Naive thymus-derived CD8-positive, alpha-beta T cell (primary cell): ENCODE measurements around the gene EDN2. TPM values are rescaled to one million over a fixed set of nuclear protein-coding genes. Genes with fewer than 3 reads are reported as not detected.
A peak's percentile ranks its signal among the peaks of the same experiment; 100 is the strongest.

ENCODE experiments used
- ATAC-seq, 2 donors: fragments of 150-1000 bp; cut with Tn5 transposase in 1 of 2; sonication (Bioruptor Pico), chemical (Tn5 transposase) in 1 of 2; 1 replicate in 1 of 2; 2 replicates in 1 of 2; pipeline ENCODE4 v1.10.0; 2021; ENCODE audit warnings: mild to moderate bottlenecking in 2 of 2, moderate library complexity in 2 of 2
- POLR2A ChIA-PET: fragments of 350-600 bp; sonication (Branson Sonifier 250); formaldehyde crosslinking; loops from one replicate; lab custom pipeline; 2021; ENCODE audit warnings: antibody characterized with exemption; lab: Charles Lee
- DNase-seq, 10 donors: peaks; one replicate each; pipeline versions ENCODE4 v3.0.0 to v3.0.0-alpha.2; 2020 to 2022
- H3K27ac Mint-ChIP-seq, 10 donors: one replicate each; pipeline ENCODE4 v1.8.0; 2020 to 2022; ENCODE audit warnings: mild to moderate bottlenecking in 10 of 10, mixed read lengths in 10 of 10, moderate library complexity in 4 of 10, inconsistent platforms in 1 of 10
- H3K27me3 Mint-ChIP-seq, 5 donors: one replicate each; pipeline ENCODE4 v1.8.0; 2021 to 2022; ENCODE audit warnings: mixed read lengths in 5 of 5
- H3K36me3 Mint-ChIP-seq, 3 donors: one replicate each; pipeline ENCODE4 v1.8.0; 2020 to 2022; ENCODE audit warnings: mixed read lengths in 3 of 3, mild to moderate bottlenecking in 2 of 3, inconsistent platforms in 1 of 3
- H3K4me1 Mint-ChIP-seq, 4 donors: one replicate each; pipeline ENCODE4 v1.8.0; 2021 to 2022; ENCODE audit warnings: mixed read lengths in 4 of 4
- H3K4me3 Mint-ChIP-seq, 10 donors: one replicate each; pipeline ENCODE4 v1.8.0; 2020 to 2022; ENCODE audit warnings: mild to moderate bottlenecking in 10 of 10, mixed read lengths in 10 of 10, moderate library complexity in 6 of 10, inconsistent platforms in 1 of 10
- H3K9me3 Mint-ChIP-seq, 9 donors: one replicate each; pipeline ENCODE4 v1.8.0; 2020 to 2022; ENCODE audit warnings: mixed read lengths in 9 of 9, mild to moderate bottlenecking in 3 of 9, inconsistent platforms in 1 of 9, moderate library complexity in 1 of 9
- polyA plus RNA-seq, 3 donors: library from polyadenylated mRNA; unstranded; fragments of 300-500 nt; fragmentation: Illumina TruSeq; gene quantifications; one replicate each; pipeline ENCODE4 v1.2.3, GENCODE V29; 2021
- total RNA-seq, 8 experiments: library from RNA in 2 of 8; stranded (reverse) in 2 of 8; gene quantifications; one replicate each; pipeline ENCODE4 v1.2.3 and lab custom pipeline; 2021 to 2026

Gene EDN2
- total and polyA plus RNA-seq, 5 experiments from 2014 or later = not detected

GRCh38 chr1:41442697-41443251, 41.7 kb downstream of the EDN2 start:
- Mint-ChIP-seq H3K27me3 (peaks cover 0 to 7% (median 6%) of the 10 kb centered on the region in 5 donors), H3K9me3 (peaks cover 0 to 21% (median 4%) of the 10 kb centered on the region in 9 donors), H3K27ac (no peak overlapping the region), H3K4me3 (no peak overlapping the region), H3K36me3 (peaks cover 0 to 5% (median 2%) of the 10 kb centered on the region in 3 donors), H3K4me1 (no peaks in the 10 kb centered on the region)
- DNase-seq (no peak), ATAC-seq (no peak)
- POLR2A ChIA-PET = no interaction called here

GRCh38 chr1:41440321-41441085, 44.0 kb downstream of the EDN2 start:
- Mint-ChIP-seq H3K9me3 (peaks cover 0 to 19% (median 4%) of the 10 kb centered on the region in 9 donors), H3K4me3 (no peak overlapping the region), H3K27me3 (peaks cover 3 to 16% (median 10%) of the 10 kb centered on the region in 5 donors), H3K4me1 (no peaks in the 10 kb centered on the region), H3K27ac (no peak overlapping the region), H3K36me3 (peaks cover 0 to 5% (median 2%) of the 10 kb centered on the region in 3 donors)
- DNase-seq = no peak
- no peak for ATAC-seq
- POLR2A ChIA-PET = no interaction called here

- POLR2A ChIA-PET = no interaction called here
- peaks cover 10 to 28% (median 16%) of the 10 kb centered on the region in 5 donors for H3K27me3 Mint-ChIP-seq
- H3K9me3 Mint-ChIP-seq = peaks cover 0 to 9% (median under 1%) of the 10 kb centered on the region in 9 donors
- H3K4me3 Mint-ChIP-seq = no peak overlapping the region
- H3K36me3 Mint-ChIP-seq = peaks cover 0 to under 1% (median 0%) of the 10 kb centered on the region in 3 donors
- DNase-seq = no peak
- no peaks in the 10 kb centered on the region for H3K4me1 Mint-ChIP-seq
- no peak overlapping the region for H3K27ac Mint-ChIP-seq
- no peak for ATAC-seq
Measured at GRCh38 chr1:41439234-41439633, 45.2 kb downstream of the EDN2 start.

- H3K36me3 Mint-ChIP-seq = no peaks in the 10 kb centered on the region
- peaks cover 0 to 3% (median 0%) of the 10 kb centered on the region in 9 donors for H3K9me3 Mint-ChIP-seq
- POLR2A ChIA-PET = no interaction called here
- H3K4me3 Mint-ChIP-seq = no peak overlapping the region
- DNase-seq (no peak), ATAC-seq (no peak)
- peaks cover 13 to 33% (median 21%) of the 10 kb centered on the region in 5 donors for H3K27me3 Mint-ChIP-seq
- H3K4me1 Mint-ChIP-seq = no peaks in the 10 kb centered on the region
- H3K27ac Mint-ChIP-seq = no peak overlapping the region
Measured at GRCh38 chr1:41438711-41439110, 45.8 kb downstream of the EDN2 start.

- peaks cover 0 to 3% (median 0%) of the 10 kb centered on the region in 9 donors for H3K9me3 Mint-ChIP-seq
- no peak overlapping the region for H3K4me3 Mint-ChIP-seq
- peaks cover 20 to 40% (median 25%) of the 10 kb centered on the region in 5 donors for H3K27me3 Mint-ChIP-seq
- DNase-seq = no peak
- H3K4me1 Mint-ChIP-seq = peaks cover 0 to 2% (median 0%) of the 10 kb centered on the region in 4 donors
- no peak overlapping the region for H3K27ac Mint-ChIP-seq
- POLR2A ChIA-PET = no interaction called here
- no peak for ATAC-seq
- no peaks in the 10 kb centered on the region for H3K36me3 Mint-ChIP-seq
Measured at GRCh38 chr1:41437011-41437355, 47.5 kb downstream of the EDN2 start.

GRCh38 chr1:41436281-41437010, 48.0 kb downstream of the EDN2 start:
- POLR2A ChIA-PET = no interaction called here
- H3K4me3 Mint-ChIP-seq = peak overlapping the region in 1 of 10 donors; percentile 51
- H3K36me3 Mint-ChIP-seq = no peaks in the 10 kb centered on the region
- H3K9me3 Mint-ChIP-seq = peaks cover 0 to 3% (median 0%) of the 10 kb centered on the region in 9 donors
- H3K4me1 Mint-ChIP-seq = peaks cover 0 to 2% (median 0%) of the 10 kb centered on the region in 4 donors
- peaks cover 20 to 40% (median 25%) of the 10 kb centered on the region in 5 donors for H3K27me3 Mint-ChIP-seq
- H3K27ac Mint-ChIP-seq = no peak overlapping the region
- DNase-seq (no peak), ATAC-seq (no peak)

GRCh38 chr1:41435570-41436178, 48.8 kb downstream of the EDN2 start:
- ATAC-seq = no peak

GRCh38 chr1:41434748-41435449, 49.6 kb downstream of the EDN2 start:
- peaks cover 18 to 40% (median 25%) of the 10 kb centered on the region in 5 donors for H3K27me3 Mint-ChIP-seq
- H3K27ac Mint-ChIP-seq = peak overlapping the region in 1 of 10 donors; percentile 1
- no peak overlapping the region for H3K4me3 Mint-ChIP-seq
- ATAC-seq = no peak
- POLR2A ChIA-PET = no interaction called here
- peaks cover 0 to 3% (median 0%) of the 10 kb centered on the region in 9 donors for H3K9me3 Mint-ChIP-seq
- no peak for DNase-seq
- peaks cover 0 to 2% (median 0%) of the 10 kb centered on the region in 4 donors for H3K4me1 Mint-ChIP-seq
- H3K36me3 Mint-ChIP-seq = no peaks in the 10 kb centered on the region

More at GRCh38 chr1:41435570-41436178, 48.8 kb downstream of the EDN2 start:
- DNase-seq = no peak
- Mint-ChIP-seq H3K36me3 (no peaks in the 10 kb centered on the region), H3K27ac (no peak overlapping the region), H3K4me3 (no peak overlapping the region), H3K4me1 (peaks cover 0 to 2% (median 0%) of the 10 kb centered on the region in 4 donors), H3K9me3 (peaks cover 0 to 3% (median 0%) of the 10 kb centered on the region in 9 donors), H3K27me3 (peaks cover 20 to 40% (median 25%) of the 10 kb centered on the region in 5 donors)
- POLR2A ChIA-PET = no interaction called here

GRCh38 chr1:41434306-41434705, 50.2 kb downstream of the EDN2 start:
- Mint-ChIP-seq H3K27ac (peak overlapping the region in 1 of 10 donors; percentile 1), H3K27me3 (peaks cover 18 to 41% (median 25%) of the 10 kb centered on the region in 5 donors), H3K9me3 (no peaks in the 10 kb centered on the region), H3K36me3 (no peaks in the 10 kb centered on the region), H3K4me3 (no peak overlapping the region), H3K4me1 (peaks cover 0 to 2% (median 0%) of the 10 kb centered on the region in 4 donors)
- no peak for DNase-seq
- POLR2A ChIA-PET = no interaction called here
- ATAC-seq = no peak

GRCh38 chr1:41433501-41433900, 51.0 kb downstream of the EDN2 start:
- peaks cover 21 to 43% (median 22%) of the 10 kb centered on the region in 5 donors for H3K27me3 Mint-ChIP-seq
- H3K27ac Mint-ChIP-seq = no peak overlapping the region
- H3K36me3 Mint-ChIP-seq = no peaks in the 10 kb centered on the region
- no peak for DNase-seq
- peaks cover 0 to 3% (median 0%) of the 10 kb centered on the region in 4 donors for H3K4me1 Mint-ChIP-seq
- POLR2A ChIA-PET = no interaction called here
- no peak overlapping the region for H3K4me3 Mint-ChIP-seq
- no peaks in the 10 kb centered on the region for H3K9me3 Mint-ChIP-seq
- ATAC-seq = no peak

GRCh38 chr1:41432481-41433280, 51.8 kb downstream of the EDN2 start:
- no peak overlapping the region for H3K4me3 Mint-ChIP-seq
- POLR2A ChIA-PET = no interaction called here
- peaks cover 21 to 48% (median 29%) of the 10 kb centered on the region in 5 donors for H3K27me3 Mint-ChIP-seq
- peaks cover 0 to 6% (median 1%) of the 10 kb centered on the region in 4 donors for H3K4me1 Mint-ChIP-seq
- no peak overlapping the region for H3K27ac Mint-ChIP-seq
- ATAC-seq (peak; percentile 53 to 74), DNase-seq (peak; percentile 36 to 72 (median 53))
- no peaks in the 10 kb centered on the region for H3K9me3 Mint-ChIP-seq
- H3K36me3 Mint-ChIP-seq = no peaks in the 10 kb centered on the region
